Caki2 (cell line): ENCODE measurements around the gene TEDC2. TPM values are rescaled to one million over a fixed set of nuclear protein-coding genes. Genes with fewer than 3 reads are reported as not detected.

ENCODE experiments used
- DNase-seq: peaks from one replicate; pipeline ENCODE4 v3.0.0-alpha.2; 2015; ENCODE audit warnings: low read depth
- in situ Hi-C: cut with HindIII; loops from 2 replicates; pipeline ENCODE4 v1.10.0; 2016; ENCODE audit warnings: low sequenced_read_pairs, low pct_unique_long_range_greater_than_20kb, mixed read lengths
- total RNA-seq: library from RNA; depleted of rRNA; stranded (reverse); fragments of >200 nt; shearing (Covaris generic); gene quantifications from 2 replicates; pipeline ENCODE4 v1.2.3, GENCODE V29; 2014; ENCODE audit warnings: low replicate concordance; rRNA removed

Gene TEDC2
- total RNA-seq, result 37.3 and 39.9 TPM in 2 replicates

GRCh38 chr16:2459647-2460390 is at the start of gene TEDC2:
TEDC2 (plus strand) TSS chr16:2460109; CDS start chr16:2460145, 36 bp downstream.
- peak; percentile 99 for DNase-seq
- in situ Hi-C loops, result no loop called here

- DNase-seq, result no peak
- in situ Hi-C loops, result no loop called here
Observed at GRCh38 chr16:2415085-2415484, 44.8 kb upstream of the TEDC2 start.

GRCh38 chr16:2420035-2420434 is 39.9 kb upstream of the TEDC2 start:
- in situ Hi-C loops, result no loop called here
- no peak for DNase-seq

GRCh38 chr16:2422123-2422867 is 37.6 kb upstream of the TEDC2 start:
- no peak for DNase-seq
- in situ Hi-C loops, result no loop called here

- in situ Hi-C loops, result no loop called here
- no peak for DNase-seq
Observed at GRCh38 chr16:2424061-2425007, 35.6 kb upstream of the TEDC2 start.

GRCh38 chr16:2425008-2425518 is 34.8 kb upstream of the TEDC2 start:
- in situ Hi-C loops, result no loop called here
- DNase-seq, result no peak

- no peak for DNase-seq
- in situ Hi-C loops, result no loop called here
Observed at GRCh38 chr16:2425825-2426430, 34.0 kb upstream of the TEDC2 start.

GRCh38 chr16:2426941-2427361 is 33.0 kb upstream of the TEDC2 start:
- no peak for DNase-seq
- in situ Hi-C loops, result no loop called here

GRCh38 chr16:2427526-2427925 is 32.4 kb upstream of the TEDC2 start:
- DNase-seq, result no peak
- in situ Hi-C loops, result no loop called here

- in situ Hi-C loops, result no loop called here
- DNase-seq, result peak; percentile 38
Observed at GRCh38 chr16:2428051-2428783, 31.7 kb upstream of the TEDC2 start.

GRCh38 chr16:2428784-2429033 is 31.2 kb upstream of the TEDC2 start:
- DNase-seq, result no peak
- in situ Hi-C loops, result no loop called here

- DNase-seq, result peak; percentile 95
- in situ Hi-C loops, result no loop called here
Observed at GRCh38 chr16:2429034-2429770, 30.7 kb upstream of the TEDC2 start, which contains the start of gene CCNF. CCNF (plus strand) TSS chr16:2429447; CDS start chr16:2429482, 35 bp downstream.

GRCh38 chr16:2429771-2430663 is 29.9 kb upstream of the TEDC2 start:
- DNase-seq, result no peak
- in situ Hi-C loops, result no loop called here

GRCh38 chr16:2432286-2432685 is 27.6 kb upstream of the TEDC2 start:
- no peak for DNase-seq
- in situ Hi-C loops, result no loop called here

GRCh38 chr16:2432801-2433505 is 27.0 kb upstream of the TEDC2 start:
- no peak for DNase-seq
- in situ Hi-C loops, result no loop called here
